Measurements from ENCODE around the gene WIPI1. TPM values are rescaled to one million over a fixed set of nuclear protein-coding genes. Genes with fewer than 3 reads are reported as not detected.
"Not testable (repeated sequence)": the region's sequence is repeated elsewhere in the genome, so short reads cannot be mapped to it uniquely, and the experiment has no call there.

WIPI1 gene
- polyA plus RNA-seq, 4 donors, result 21.8 to 24.4 (median 22.7) TPM

DNA sequence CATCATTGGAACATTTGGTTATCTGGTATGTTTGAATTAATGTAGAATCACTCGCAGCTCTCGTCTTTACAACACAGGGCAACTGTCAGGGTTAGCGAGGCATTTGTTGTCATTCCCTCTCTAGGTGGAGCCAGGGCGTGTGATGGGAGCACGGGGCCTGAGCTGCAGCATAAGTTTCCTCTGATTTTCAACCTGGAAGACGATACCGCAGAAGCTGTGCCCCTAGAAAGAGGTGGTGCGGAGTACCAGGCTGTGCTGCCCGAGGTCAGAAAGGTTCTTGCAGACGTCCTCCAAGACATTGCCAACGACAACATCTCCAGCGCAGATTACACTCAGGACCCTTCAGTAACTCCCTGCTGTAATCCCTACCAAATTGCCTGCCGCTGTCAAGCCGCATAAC, 37.2 kb downstream of the WIPI1 start:
- no peak for DNase-seq (ENCODE audit: low read depth in 4 of 4, low spot score in 3 of 4)

GRCh38 chr17:68418876-68419275, 38.4 kb downstream of the WIPI1 start:
- DNase-seq (ENCODE audit: low read depth in 4 of 4, low spot score in 3 of 4), result no peak

GRCh38 chr17:68417317-68417716, 40.0 kb downstream of the WIPI1 start:
- no peak for DNase-seq (ENCODE audit: low read depth in 4 of 4, low spot score in 3 of 4)

DNA sequence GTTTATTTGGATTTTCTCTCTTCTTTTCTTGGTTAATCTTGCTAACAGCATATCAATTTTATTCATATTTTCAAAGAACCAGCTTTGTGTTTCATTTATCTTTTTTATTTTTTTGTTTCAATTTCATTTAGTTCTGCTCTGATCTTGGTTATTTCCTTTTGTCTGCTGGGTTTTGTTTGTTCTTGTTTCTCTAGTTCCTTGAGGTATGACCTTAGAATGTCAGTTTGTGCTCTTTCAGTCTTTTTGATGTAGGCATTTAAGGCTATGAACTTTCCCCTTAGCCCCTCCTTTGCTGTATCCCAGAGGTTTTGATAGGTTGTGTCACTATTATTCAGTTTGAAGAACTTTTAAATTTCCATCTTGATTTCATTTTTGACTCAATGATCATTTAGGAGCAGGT, 42.4 kb downstream of the WIPI1 start:
- DNase-seq (ENCODE audit: low read depth in 4 of 4, low spot score in 3 of 4), result not testable (repeated sequence)

DNA sequence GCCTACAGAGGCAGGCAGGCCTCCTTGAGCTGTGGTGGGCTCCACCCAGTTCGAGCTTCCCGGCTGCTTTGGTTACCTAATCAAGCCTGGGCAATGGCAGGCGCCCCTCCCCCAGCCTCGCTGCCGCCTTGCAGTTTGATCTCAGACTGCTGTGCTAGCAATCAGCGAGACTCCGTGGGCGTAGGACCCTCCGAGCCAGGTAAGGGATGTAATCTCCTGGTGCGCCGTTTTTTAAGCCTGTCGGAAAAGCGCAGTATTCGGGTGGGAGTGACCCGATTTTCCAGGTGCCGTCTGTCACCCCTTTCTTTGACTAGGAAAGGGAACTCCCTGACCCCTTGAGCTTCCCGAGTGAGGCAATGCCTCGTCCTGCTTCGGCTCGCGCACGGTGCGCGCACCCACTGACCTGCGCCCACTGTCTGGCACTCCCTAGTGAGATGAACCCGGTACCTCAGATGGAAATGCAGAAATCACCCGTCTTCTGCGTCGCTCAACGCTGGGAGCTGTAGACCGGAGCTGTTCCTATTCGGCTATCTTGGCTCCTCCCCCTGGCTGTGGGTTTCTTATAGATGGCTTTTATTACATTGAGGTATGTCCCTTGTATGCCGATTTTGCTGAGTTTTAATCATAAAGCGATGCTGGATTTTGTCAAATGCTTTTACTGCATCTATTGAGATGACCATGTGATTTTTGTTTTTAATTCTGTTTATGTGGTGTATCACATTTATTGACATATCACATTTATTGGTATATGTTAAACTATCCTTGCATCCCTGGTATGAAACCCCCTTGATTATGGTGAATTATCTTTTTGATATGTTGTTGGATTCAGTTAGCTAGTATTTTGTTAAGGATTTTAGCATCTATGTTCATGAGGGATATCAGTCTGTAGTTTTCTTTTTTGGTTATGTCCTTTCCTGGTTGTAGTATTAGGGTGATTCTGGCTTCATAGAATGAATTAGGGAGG, 43.4 kb downstream of the WIPI1 start:
- not testable (repeated sequence) for DNase-seq (ENCODE audit: low read depth in 4 of 4, low spot score in 3 of 4)

GRCh38 chr17:68407656-68408055, 49.6 kb downstream of the WIPI1 start:
- not testable (repeated sequence) for DNase-seq (ENCODE audit: low read depth in 4 of 4, low spot score in 3 of 4)

GRCh38 chr17:68403837-68404236, 53.5 kb downstream of the WIPI1 start:
- not testable (repeated sequence) for DNase-seq (ENCODE audit: low read depth in 4 of 4, low spot score in 3 of 4)

DNA sequence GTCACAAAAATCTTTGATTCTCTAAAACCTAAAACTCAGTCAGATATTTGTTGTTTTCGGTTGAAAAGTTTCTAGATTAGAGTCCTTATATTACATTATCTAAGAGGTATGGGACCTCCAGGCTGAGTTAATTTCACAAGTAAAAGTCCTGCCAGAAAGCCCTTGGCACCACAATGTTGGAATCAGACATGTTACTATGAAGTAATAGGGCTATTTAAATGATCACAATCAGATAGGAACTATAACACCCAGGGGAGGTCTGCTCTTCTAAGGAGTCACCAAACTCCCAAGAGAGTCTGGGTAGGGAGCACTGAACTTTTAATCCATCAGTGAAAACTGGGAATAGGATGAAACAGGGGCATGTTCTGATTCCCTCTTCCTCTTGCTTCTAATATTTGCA, 54.2 kb downstream of the WIPI1 start:
- DNase-seq (ENCODE audit: low read depth in 4 of 4, low spot score in 3 of 4), result no peak

GRCh38 chr17:68401288-68401687, 56.0 kb downstream of the WIPI1 start:
- DNase-seq (ENCODE audit: low read depth in 4 of 4, low spot score in 3 of 4), result no peak

- DNase-seq (ENCODE audit: low read depth in 4 of 4, low spot score in 3 of 4), result no peak
These were observed 56.9 kb downstream of the WIPI1 start for GRCh38 chr17:68400404-68400735.

DNA sequence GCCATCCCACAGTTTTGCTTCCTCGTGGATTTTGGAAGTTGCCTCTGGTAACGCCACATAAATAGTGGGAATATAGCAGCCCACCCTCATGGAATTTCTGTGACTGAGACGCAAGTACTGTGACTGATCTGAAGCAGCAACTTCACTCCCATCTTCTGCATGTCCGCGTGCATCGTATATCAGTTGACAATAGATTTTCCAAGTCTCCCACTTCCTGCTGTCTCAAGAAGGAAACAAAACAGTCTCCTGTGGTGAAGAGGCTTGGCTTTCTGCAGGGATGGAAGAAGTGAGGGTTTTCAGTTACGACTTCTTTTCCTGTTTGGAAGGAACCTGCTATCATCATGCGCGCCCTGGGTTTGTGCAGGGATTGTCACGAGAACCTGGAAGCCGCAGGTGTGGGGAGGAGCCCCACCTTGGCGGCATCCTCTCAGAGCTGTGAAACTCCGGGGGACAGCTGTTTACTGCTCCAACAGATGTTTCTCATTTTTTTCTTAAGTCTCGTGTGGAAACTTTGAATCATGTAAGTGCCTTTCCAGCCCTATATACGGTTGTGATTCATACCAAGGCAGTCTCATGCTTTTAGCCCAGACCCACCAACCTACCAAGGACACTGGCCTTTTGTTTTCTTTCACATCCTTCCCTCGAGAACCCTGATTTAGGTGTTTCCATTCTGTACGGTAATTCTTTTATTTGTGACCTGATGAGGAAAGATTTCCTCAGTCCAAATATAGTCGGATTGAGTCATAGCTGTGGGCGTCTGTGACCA, 57.5 kb downstream of the WIPI1 start:
- no peak for DNase-seq (ENCODE audit: low read depth in 4 of 4, low spot score in 3 of 4)

- DNase-seq (ENCODE audit: low read depth in 4 of 4, low spot score in 3 of 4), result no peak
These were observed 58.3 kb downstream of the WIPI1 start for GRCh38 chr17:68398691-68399637.

- DNase-seq (ENCODE audit: low read depth in 4 of 4, low spot score in 3 of 4), result no peak
These were observed 60.2 kb downstream of the WIPI1 start for GRCh38 chr17:68397108-68397536.

- DNase-seq (ENCODE audit: low read depth in 4 of 4, low spot score in 3 of 4), result no peak
These were observed 60.8 kb downstream of the WIPI1 start for GRCh38 chr17:68396226-68397107.

- DNase-seq (ENCODE audit: low read depth in 4 of 4, low spot score in 3 of 4), result no peak
These were observed 62.5 kb downstream of the WIPI1 start for GRCh38 chr17:68394608-68395331.

DNA sequence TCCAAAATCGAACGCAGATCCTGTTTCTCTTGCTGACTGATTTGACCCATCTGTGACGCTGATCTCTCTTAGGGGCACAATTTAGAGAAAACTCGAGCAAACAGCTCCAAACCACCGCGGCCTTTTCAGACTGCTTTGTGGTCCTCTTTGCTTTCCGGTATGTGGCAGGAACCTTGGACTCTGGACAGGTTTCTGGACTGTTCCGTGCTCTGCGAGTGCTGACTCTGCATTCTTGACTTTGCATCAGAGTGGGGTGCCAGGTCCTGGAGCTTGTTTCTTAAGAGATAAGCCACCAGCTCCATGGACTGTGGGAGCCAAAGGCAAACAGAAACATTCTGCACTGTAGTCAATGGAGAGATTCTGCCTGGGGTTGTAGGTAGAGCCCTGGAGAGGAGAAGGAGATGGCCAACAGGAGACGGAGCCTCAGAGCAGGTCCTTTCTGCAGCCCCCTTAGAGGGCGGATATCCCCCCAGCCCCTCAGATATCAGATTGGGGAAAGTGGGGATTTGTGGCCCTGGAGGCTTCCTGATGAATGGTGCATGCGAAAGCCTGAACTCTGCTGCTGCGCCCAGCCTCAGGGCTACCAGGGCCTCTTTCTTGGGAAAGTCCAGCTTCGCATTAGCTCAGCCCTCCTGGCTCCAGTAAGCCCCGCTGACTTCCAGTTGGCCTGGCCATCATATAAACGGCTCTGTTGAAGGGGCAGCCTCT, 65.6 kb downstream of the WIPI1 start:
- no peak for DNase-seq (ENCODE audit: low read depth in 4 of 4, low spot score in 3 of 4)

DNA sequence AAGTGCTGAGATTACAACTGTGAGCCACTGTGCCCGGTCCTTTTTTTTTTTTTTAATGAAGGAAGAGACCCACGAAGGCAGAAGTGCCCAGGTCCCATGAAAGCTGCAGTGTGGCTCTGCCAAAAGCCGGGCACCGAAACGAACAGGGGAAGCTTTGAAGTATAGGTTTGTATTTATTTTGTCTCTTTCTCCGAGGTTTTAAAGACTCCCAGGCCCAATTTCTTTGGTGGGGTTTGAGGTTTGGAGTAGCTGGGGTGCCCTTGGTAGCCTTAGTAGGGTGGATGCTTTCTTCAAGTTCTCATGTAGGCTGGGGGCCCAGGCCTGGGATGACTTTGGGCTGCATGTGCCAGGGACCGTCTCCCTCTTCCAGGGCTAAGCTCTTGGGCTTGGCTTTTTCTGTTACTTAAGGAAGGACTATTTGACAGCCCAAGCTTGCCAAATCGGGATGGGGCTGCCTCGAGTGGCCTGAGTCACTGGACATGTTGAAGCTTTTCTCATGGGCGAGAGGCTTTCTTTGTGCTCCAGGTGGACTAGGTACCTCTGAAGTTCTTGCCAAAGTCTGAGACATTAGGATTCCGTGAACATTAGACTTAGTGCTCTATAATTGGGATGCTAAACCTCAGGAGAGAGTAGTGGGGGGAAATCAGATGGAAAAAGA, 66.3 kb downstream of the WIPI1 start:
- no peak for DNase-seq (ENCODE audit: low read depth in 4 of 4, low spot score in 3 of 4)

DNA sequence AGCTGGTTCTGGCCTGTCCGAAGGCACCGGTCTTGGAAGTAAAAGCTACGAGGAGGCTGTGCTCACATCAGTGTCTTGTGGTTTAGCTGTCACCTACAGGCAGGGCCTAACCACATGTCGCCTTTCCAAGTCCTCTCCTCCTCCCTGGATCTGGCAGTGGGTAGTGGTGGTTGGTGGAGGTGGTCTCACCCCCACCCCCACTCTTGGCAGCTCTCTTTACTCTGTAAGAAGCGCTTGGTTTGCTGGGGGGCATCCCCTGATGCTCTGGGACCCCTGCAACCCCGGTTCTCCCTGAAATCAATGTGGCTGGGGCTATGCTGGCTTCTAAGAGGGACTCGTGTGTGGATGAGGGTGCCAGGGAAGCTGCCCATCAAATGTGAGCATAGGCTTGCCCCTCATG, 68.3 kb downstream of the WIPI1 start:
- no peak for DNase-seq (ENCODE audit: low read depth in 4 of 4, low spot score in 3 of 4)
